Measurements from ENCODE around the gene KBTBD8. TPM values are rescaled to one million over a fixed set of nuclear protein-coding genes. Genes with fewer than 3 reads are reported as not detected.

The KBTBD8 gene
- 0.64 and 1.4 TPM in 2 replicates for total RNA-seq

GRCh38 chr3:66998113-66998903 is at the start of gene KBTBD8:
KBTBD8 (plus strand) TSS chr3:66998307; CDS start chr3:66998356, 49 bp downstream.

